ENCODE data around the gene C1orf159.

Gene C1orf159

DNA sequence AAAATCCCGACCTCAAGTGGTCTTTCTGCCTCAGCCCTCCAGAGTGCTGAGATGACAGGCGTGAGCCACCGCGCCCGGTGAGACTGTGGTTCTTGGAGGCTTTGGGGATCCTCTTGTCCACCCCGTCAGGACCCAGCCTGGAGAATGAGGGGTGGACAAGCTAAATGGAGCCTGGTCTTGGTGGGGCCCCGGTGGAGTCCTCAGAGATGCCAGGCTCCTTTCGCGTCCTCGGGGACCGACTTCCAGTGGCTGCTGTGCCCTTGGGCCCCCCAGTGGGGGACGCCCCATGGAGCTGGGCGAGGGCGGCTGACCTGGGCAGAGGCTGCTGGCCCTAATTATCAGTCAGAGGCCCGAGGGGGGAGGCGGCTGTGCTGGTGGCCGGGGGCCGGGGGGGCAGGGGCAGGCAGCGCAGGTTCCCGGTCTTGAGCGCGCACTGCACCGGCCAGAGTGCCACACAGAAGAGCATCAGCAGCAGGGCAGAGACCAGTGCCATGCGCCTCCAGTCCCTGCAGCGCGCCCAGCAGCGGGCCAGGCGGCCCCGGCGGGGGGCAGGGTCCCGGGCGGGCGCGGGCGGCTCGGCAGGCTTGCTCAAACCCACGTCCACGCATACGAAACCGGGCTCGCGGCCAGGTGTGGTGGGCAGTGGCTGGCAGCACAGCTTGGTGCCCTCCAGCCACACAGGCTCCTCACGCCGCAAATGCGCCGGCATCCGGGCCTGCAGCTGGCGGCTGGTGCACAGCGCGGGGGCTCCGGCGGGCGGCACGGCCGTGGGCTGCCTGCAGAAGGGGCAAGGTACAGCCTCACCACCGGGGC, 44.2 kb downstream of the C1orf159 start:
- H3K4me2 ChIP-seq (ENCODE audit: low read length) = no peak overlapping the region

DNA sequence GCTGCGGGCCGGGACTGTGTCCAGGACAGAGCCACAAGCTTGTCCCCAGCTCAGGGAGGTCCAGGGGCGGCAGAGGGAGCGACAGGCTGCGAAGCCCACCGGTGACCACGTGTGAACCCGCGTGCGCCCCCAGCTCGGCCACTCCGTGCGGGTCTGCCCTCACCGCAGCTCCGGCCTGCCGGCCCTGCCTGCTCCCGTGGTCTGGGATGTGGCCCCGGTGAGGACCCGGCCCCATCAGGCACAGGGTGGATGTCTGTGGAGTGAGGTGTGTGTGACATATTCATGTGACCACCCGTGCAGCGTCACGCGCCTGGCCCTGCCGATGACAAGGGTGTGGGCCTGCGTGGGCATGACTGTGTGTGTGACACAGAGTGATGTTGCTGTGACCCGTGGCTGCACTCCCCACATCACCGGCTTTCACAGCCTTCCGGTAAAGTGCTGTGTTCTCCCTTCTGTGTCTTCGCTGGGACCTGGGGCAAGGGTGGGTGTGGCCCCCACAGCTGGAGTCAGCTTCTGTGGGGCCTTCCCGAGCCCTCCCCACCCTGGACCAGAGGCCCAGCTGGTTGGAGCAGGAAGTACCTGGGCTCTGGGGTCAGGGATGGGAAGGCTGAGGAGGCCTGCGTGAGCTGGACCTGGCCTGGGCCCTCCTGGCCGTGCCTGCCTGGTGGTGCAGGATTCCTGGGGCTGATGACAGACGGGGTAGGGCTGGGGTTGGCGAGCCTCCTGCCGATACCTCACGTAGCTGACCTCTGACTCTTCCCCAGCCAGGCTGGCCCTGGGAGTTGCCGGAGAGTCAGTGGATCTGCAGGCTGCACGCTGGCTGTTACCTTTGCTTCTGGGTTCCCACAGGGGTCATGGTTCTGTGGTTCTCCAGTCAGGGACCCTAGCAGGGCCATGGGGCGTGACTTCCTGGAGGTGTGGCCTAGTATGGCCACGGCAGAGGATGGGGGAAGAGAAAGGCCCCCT, 45.9 kb downstream of the C1orf159 start:
- H3K27ac ChIP-seq (ENCODE audit: low read length) = no peak overlapping the region
- no peak overlapping the region for H3K4me2 ChIP-seq (ENCODE audit: low read length)
- peaks cover 11% of the 10 kb centered on the region; the same call in 1 of the 2 replicates for H3K4me1 ChIP-seq (ENCODE audit: low read length)
- H3K79me2 ChIP-seq (ENCODE audit: low read length) = no peaks in the 10 kb centered on the region
- no peak overlapping the region for H2AFZ ChIP-seq (ENCODE audit: low read depth, low read length)
- no peak overlapping the region for H3K4me3 ChIP-seq (ENCODE audit: low read length)
- no peak overlapping the region for H3K9ac ChIP-seq (ENCODE audit: low read length)
- H3K27me3 ChIP-seq (ENCODE audit: low read depth, low read length) = peaks cover 8% of the 10 kb centered on the region; the same call in 1 of the 2 replicates
- no peak for TF ChIP-seq EZH2phosphoT487 (IDR thresholded peaks at IDR 0.05; ENCODE audit: low read depth)
- TF ChIP-seq, protein P1, sequence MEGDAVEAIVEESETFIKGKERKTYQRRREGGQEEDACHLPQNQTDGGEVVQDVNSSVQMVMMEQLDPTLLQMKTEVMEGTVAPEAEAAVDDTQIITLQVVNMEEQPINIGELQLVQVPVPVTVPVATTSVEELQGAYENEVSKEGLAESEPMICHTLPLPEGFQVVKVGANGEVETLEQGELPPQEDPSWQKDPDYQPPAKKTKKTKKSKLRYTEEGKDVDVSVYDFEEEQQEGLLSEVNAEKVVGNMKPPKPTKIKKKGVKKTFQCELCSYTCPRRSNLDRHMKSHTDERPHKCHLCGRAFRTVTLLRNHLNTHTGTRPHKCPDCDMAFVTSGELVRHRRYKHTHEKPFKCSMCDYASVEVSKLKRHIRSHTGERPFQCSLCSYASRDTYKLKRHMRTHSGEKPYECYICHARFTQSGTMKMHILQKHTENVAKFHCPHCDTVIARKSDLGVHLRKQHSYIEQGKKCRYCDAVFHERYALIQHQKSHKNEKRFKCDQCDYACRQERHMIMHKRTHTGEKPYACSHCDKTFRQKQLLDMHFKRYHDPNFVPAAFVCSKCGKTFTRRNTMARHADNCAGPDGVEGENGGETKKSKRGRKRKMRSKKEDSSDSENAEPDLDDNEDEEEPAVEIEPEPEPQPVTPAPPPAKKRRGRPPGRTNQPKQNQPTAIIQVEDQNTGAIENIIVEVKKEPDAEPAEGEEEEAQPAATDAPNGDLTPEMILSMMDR (IDR thresholded peaks at IDR 0.05; ENCODE audit: low read depth, low read length) = no peak
- no peaks in the 10 kb centered on the region for H3K36me3 ChIP-seq (replicated peaks; ENCODE audit: low read depth, low read length)
- no peaks in the 10 kb centered on the region for H3K9me3 ChIP-seq (ENCODE audit: insufficient read depth, low read length)
- H4K20me1 ChIP-seq (ENCODE audit: insufficient read depth, low read length) = no peaks in the 10 kb centered on the region

More for the DNA sequence above, 44.2 kb downstream of the C1orf159 start:
- Histone ChIP-seq H3K9me3 (ENCODE audit: insufficient read depth, low read length) (no peaks in the 10 kb centered on the region), H3K27ac (ENCODE audit: low read length) (no peak overlapping the region), H3K9ac (ENCODE audit: low read length) (no peak overlapping the region), H3K4me3 (ENCODE audit: low read length) (no peak overlapping the region), H3K79me2 (ENCODE audit: low read length) (no peaks in the 10 kb centered on the region), H3K36me3 (replicated peaks; ENCODE audit: low read depth, low read length) (no peaks in the 10 kb centered on the region), H2AFZ (ENCODE audit: low read depth, low read length) (no peak overlapping the region), H3K27me3 (ENCODE audit: low read depth, low read length) (peaks cover 3% of the 10 kb centered on the region; the same call in 1 of the 2 replicates), H4K20me1 (ENCODE audit: insufficient read depth, low read length) (no peaks in the 10 kb centered on the region), H3K4me1 (ENCODE audit: low read length) (0 out of 2 replicates have a peak, but pooled peaks cover 3% of the 10 kb centered on the region)
- no peak for TF ChIP-seq EZH2phosphoT487 (IDR thresholded peaks at IDR 0.05; ENCODE audit: low read depth)
- TF ChIP-seq, protein P1 (IDR thresholded peaks at IDR 0.05; ENCODE audit: low read depth, low read length) = no peak

DNA sequence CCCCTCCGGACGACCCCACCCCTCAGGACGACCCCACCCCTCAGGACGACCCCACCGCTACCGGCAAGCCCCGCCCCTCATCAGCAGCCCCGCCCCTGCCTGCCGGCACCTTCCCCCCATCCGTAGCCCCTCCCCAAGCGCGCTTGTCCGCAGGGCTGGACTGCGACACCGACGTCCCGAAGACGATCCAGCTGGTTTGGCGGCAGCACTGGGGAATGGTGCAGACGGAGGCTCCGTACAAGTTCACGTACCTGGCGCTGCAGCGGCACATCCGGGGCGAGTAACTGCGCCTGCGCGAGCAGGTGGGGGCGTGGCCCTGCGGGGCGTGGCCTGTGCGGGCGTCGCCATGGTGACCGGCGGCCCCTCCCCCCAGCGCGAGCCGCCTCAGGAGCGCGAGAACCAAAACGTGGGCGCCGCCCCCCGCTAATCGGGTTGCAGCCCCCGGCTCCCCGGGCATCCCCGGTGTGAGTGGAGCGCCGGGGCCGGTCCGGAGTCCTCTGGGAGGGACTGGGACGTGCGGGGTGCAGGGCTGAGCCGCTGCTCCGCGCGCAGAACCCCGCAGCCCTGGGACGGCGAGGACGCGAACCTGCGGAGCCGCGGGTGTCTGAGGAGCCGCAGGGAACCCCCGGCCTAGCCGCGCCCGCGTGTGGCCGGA, 46.7 kb downstream of the C1orf159 start:
- Histone ChIP-seq H3K4me2 (ENCODE audit: low read length) (no peak overlapping the region), H4K20me1 (ENCODE audit: insufficient read depth, low read length) (no peaks in the 10 kb centered on the region), H3K79me2 (ENCODE audit: low read length) (no peaks in the 10 kb centered on the region), H2AFZ (ENCODE audit: low read depth, low read length) (no peak overlapping the region), H3K4me3 (ENCODE audit: low read length) (peak overlapping the region; percentile 62; the same call in 1 of the 2 replicates), H3K36me3 (replicated peaks; ENCODE audit: low read depth, low read length) (no peaks in the 10 kb centered on the region), H3K27ac (ENCODE audit: low read length) (no peak overlapping the region), H3K4me1 (ENCODE audit: low read length) (peaks cover 15% of the 10 kb centered on the region), H3K9ac (ENCODE audit: low read length) (no peak overlapping the region), H3K9me3 (ENCODE audit: insufficient read depth, low read length) (no peaks in the 10 kb centered on the region), H3K27me3 (ENCODE audit: low read depth, low read length) (peaks cover 11% of the 10 kb centered on the region; the same call in 1 of the 2 replicates)
- TF ChIP-seq EZH2phosphoT487 (IDR thresholded peaks at IDR 0.05; ENCODE audit: low read depth) = no peak
- TF ChIP-seq, protein P1 (IDR thresholded peaks at IDR 0.05; ENCODE audit: low read depth, low read length) = no peak
